ENCODE measurements around the gene LILRB2.
"Not testable (repeated sequence)": the region's sequence is repeated elsewhere in the genome, so short reads cannot be mapped to it uniquely, and the experiment has no call there.

The LILRB2 gene

DNA sequence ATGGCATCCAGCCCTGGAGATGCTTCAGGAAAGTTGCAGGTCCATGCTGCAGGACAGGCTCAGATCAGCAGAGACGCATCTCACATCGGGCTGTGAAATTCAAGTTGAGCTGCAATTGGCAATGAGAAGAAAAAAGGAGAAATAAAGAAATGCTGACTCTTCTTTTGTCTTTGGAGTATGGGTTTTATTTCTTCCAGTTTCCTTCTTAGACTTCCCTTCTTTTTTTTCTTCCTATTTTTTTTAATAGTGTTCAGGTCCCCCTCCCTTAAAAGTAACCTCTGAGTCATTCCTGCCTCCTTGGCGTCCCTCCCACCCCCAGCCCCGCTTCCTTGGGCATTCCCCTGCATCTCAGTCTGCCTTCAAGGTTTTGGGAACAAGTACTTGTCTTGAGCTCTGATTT lies 9.3 kb downstream of the LILRB2 start:
- H3K4me1 Mint-ChIP-seq (ENCODE audit: low read depth); H3K27ac Mint-ChIP-seq; H3K4me3 Mint-ChIP-seq; H3K36me3 Mint-ChIP-seq (ENCODE audit: low read depth); H3K9me3 Mint-ChIP-seq: not testable (repeated sequence)
- peaks cover 17% of the 10 kb centered on the region for H3K27me3 Mint-ChIP-seq (ENCODE audit: low read depth)

GRCh38 chr19:54271106-54271505 lies 9.8 kb downstream of the LILRB2 start:
- Mint-ChIP-seq H3K4me3 (no peak overlapping the region), H3K9me3 (no peaks in the 10 kb centered on the region), H3K4me1 (ENCODE audit: low read depth) (no peaks in the 10 kb centered on the region), H3K27ac (no peak overlapping the region), H3K36me3 (ENCODE audit: low read depth) (no peaks in the 10 kb centered on the region), H3K27me3 (ENCODE audit: low read depth) (peaks cover 17% of the 10 kb centered on the region)

- Mint-ChIP-seq H3K27me3 (ENCODE audit: low read depth) (peaks cover 20% of the 10 kb centered on the region), H3K4me1 (ENCODE audit: low read depth) (peaks cover 2% of the 10 kb centered on the region), H3K9me3 (no peaks in the 10 kb centered on the region), H3K4me3 (no peak overlapping the region), H3K27ac (no peak overlapping the region), H3K36me3 (ENCODE audit: low read depth) (no peaks in the 10 kb centered on the region)
Observed at GRCh38 chr19:54268936-54269335, 12.0 kb downstream of the LILRB2 start.

- peaks cover 16% of the 10 kb centered on the region for H3K27me3 Mint-ChIP-seq (ENCODE audit: low read depth)
- no peaks in the 10 kb centered on the region for H3K36me3 Mint-ChIP-seq (ENCODE audit: low read depth)
- H3K4me1 Mint-ChIP-seq (ENCODE audit: low read depth) = peaks cover 2% of the 10 kb centered on the region
- H3K4me3 Mint-ChIP-seq = no peak overlapping the region
- H3K27ac Mint-ChIP-seq = no peak overlapping the region
- H3K9me3 Mint-ChIP-seq = no peaks in the 10 kb centered on the region
Observed at GRCh38 chr19:54266133-54266532, 14.8 kb downstream of the LILRB2 start.

DNA sequence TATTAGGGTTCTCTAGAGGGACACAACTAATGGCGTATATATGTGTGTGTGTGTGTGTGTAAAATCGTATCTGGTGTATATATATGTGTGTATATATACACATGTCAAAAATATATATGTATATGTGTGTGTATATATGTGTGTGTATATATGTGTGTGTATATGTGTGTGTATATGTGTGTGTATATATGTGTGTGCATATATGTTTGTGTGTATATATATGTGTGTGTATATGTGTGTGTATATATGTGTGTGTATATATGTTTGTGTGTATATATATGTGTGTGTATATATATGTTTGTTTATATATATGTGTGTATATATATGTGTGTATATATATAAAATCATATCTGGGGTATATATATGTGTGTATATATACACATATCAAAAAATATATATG lies 18.4 kb downstream of the LILRB2 start:
- H3K27me3 Mint-ChIP-seq (ENCODE audit: low read depth) = peaks cover 7% of the 10 kb centered on the region
- no peak overlapping the region for H3K4me3 Mint-ChIP-seq
- H3K36me3 Mint-ChIP-seq (ENCODE audit: low read depth) = no peaks in the 10 kb centered on the region
- no peak overlapping the region for H3K27ac Mint-ChIP-seq
- no peaks in the 10 kb centered on the region for H3K9me3 Mint-ChIP-seq
- H3K4me1 Mint-ChIP-seq (ENCODE audit: low read depth) = peaks cover 2% of the 10 kb centered on the region

DNA sequence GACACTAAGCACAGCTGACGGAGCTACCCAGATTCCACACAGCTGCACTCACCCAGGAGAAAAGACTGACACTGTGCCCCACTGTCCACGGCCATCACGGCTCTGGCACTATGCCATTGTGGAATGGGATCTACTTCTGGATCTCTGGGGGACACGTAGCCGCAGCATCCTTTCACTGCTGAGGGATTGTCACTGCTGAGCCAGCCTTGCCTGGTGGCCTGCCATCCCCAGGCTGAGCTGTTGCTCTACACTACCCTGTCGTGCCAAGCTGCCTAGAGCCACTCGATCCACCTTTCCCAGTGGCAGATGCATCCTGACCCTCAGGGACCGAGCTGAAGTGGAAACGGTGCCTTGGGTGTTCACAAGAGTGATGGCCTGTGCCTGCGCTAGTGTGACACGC lies 18.8 kb downstream of the LILRB2 start:
- Mint-ChIP-seq H3K27me3 (ENCODE audit: low read depth) (peaks cover 7% of the 10 kb centered on the region), H3K4me1 (ENCODE audit: low read depth) (peaks cover 2% of the 10 kb centered on the region), H3K27ac (no peak overlapping the region), H3K36me3 (ENCODE audit: low read depth) (no peaks in the 10 kb centered on the region), H3K9me3 (no peaks in the 10 kb centered on the region), H3K4me3 (no peak overlapping the region)

- Mint-ChIP-seq H3K27me3 (ENCODE audit: low read depth) (no peaks in the 10 kb centered on the region), H3K9me3 (no peaks in the 10 kb centered on the region), H3K27ac (no peak within 1 kb of the TSS), H3K36me3 (ENCODE audit: low read depth) (no peaks in the 10 kb centered on the region), H3K4me3 (no peak within 1 kb of the TSS), H3K4me1 (ENCODE audit: low read depth) (no peaks in the 10 kb centered on the region)
Observed at GRCh38 chr19:54257116-54257480, 23.8 kb downstream of the LILRB2 start, which contains the start of gene LILRB5. LILRB5 (minus strand) TSS chr19:54257273; CDS start chr19:54257193, 80 bp downstream.

GRCh38 chr19:54256250-54257115 lies 24.4 kb downstream of the LILRB2 start:
- H3K9me3 Mint-ChIP-seq = no peaks in the 10 kb centered on the region
- H3K27me3 Mint-ChIP-seq (ENCODE audit: low read depth) = no peaks in the 10 kb centered on the region
- no peak overlapping the region for H3K27ac Mint-ChIP-seq
- H3K36me3 Mint-ChIP-seq (ENCODE audit: low read depth) = no peaks in the 10 kb centered on the region
- no peaks in the 10 kb centered on the region for H3K4me1 Mint-ChIP-seq (ENCODE audit: low read depth)
- H3K4me3 Mint-ChIP-seq = no peak overlapping the region

- Mint-ChIP-seq H3K27ac (no peak overlapping the region), H3K27me3 (ENCODE audit: low read depth) (peaks cover 2% of the 10 kb centered on the region), H3K9me3 (no peaks in the 10 kb centered on the region), H3K4me3 (no peak overlapping the region), H3K36me3 (ENCODE audit: low read depth) (no peaks in the 10 kb centered on the region), H3K4me1 (ENCODE audit: low read depth) (no peaks in the 10 kb centered on the region)
Observed at GRCh38 chr19:54255105-54255775, 25.7 kb downstream of the LILRB2 start.

DNA sequence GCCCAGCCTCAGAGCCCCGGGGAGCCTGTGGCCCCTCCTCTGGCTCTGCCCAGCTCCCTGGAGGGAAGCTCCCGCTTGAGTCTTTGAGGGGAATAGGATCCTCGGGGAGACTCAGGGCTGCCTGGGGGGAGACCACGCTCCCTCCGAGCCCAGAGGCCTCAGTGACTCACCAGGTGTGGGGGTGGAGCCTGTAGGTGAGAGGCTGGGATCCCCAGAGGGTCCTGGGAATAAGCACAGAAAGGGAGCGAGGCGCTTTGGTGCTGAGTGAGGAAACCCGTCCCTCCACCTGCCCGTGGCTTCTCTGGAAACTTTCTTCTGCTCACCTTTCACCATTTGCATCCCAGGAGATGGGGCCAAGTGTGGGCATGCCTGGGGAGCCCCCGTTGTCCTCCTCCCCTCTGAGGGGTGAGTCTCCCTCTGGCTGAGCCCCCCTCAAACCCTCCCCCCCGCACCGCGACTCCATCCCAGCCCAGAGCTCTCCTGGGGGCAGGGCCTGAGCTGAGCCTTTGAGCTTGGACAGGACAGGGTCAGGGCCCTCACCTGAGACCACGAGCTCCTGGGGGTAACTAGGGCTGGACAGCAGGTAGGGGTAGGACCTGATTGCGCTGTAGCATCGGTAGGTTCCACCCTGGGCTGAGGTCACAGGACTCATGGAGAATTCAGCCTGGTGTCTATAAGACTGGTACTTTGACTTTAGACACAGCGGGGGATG lies 26.6 kb downstream of the LILRB2 start:
- no peak overlapping the region for H3K4me3 Mint-ChIP-seq
- H3K4me1 Mint-ChIP-seq (ENCODE audit: low read depth) = no peaks in the 10 kb centered on the region
- H3K9me3 Mint-ChIP-seq = no peaks in the 10 kb centered on the region
- H3K27me3 Mint-ChIP-seq (ENCODE audit: low read depth) = peaks cover 5% of the 10 kb centered on the region
- H3K36me3 Mint-ChIP-seq (ENCODE audit: low read depth) = no peaks in the 10 kb centered on the region
- H3K27ac Mint-ChIP-seq = no peak overlapping the region

DNA sequence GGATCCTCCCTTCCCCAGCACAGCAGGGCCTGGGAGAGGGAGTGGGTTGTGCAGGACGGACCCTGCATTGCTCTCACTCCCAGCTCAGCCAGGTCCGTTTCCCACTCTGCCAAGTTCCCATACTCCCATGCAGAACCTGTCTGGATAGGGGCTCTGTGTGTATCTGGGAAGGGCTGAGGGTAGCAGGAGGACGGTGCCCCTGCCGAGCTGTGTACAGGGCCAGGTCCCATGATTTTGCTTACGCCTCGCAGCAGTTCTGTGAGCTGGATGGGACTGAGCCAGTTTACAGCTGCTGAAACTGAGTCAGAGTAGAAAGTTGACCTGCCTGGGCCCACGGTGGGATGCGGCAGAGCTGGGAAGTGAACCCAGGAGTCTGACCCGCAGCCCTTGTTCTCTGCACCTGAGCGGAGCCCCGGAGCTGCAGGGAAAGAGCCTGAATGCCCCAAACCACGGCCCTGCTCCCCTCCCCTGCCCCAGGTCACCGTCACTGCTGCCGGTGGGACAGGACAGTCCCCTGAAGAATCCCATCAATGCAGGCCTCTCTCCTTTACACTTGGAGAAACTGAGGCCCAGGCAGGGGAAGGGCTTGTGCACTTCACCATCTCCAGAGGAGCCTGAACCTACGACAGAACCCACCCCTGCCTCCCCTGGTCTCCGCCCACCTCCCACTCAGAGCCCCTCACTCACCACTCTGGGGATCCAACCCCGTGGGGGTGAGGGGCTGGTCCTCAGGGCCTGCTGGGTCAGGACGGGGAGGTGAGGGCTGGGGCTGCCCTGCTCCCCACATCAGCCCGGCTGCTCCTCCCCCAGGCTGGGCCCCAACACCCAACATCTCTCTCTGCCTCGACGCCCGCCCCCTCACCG lies 27.3 kb downstream of the LILRB2 start:
- Mint-ChIP-seq H3K27ac (no peak overlapping the region), H3K27me3 (ENCODE audit: low read depth) (peaks cover 5% of the 10 kb centered on the region), H3K4me3 (no peak overlapping the region), H3K9me3 (no peaks in the 10 kb centered on the region), H3K36me3 (ENCODE audit: low read depth) (no peaks in the 10 kb centered on the region), H3K4me1 (ENCODE audit: low read depth) (no peaks in the 10 kb centered on the region)

- H3K27ac Mint-ChIP-seq = no peak overlapping the region
- peaks cover 9% of the 10 kb centered on the region for H3K27me3 Mint-ChIP-seq (ENCODE audit: low read depth)
- H3K9me3 Mint-ChIP-seq = no peaks in the 10 kb centered on the region
- H3K36me3 Mint-ChIP-seq (ENCODE audit: low read depth) = no peaks in the 10 kb centered on the region
- peaks cover 6% of the 10 kb centered on the region for H3K4me1 Mint-ChIP-seq (ENCODE audit: low read depth)
- H3K4me3 Mint-ChIP-seq = no peak overlapping the region
Observed at GRCh38 chr19:54252845-54253244, 28.1 kb downstream of the LILRB2 start.

- Mint-ChIP-seq H3K27ac (no peak overlapping the region), H3K4me3 (no peak overlapping the region), H3K27me3 (ENCODE audit: low read depth) (peaks cover 9% of the 10 kb centered on the region), H3K9me3 (no peaks in the 10 kb centered on the region), H3K36me3 (ENCODE audit: low read depth) (no peaks in the 10 kb centered on the region), H3K4me1 (ENCODE audit: low read depth) (peaks cover 9% of the 10 kb centered on the region)
Observed at GRCh38 chr19:54252243-54252642, 28.7 kb downstream of the LILRB2 start.

GRCh38 chr19:54248016-54248601 lies 32.8 kb downstream of the LILRB2 start:
- Mint-ChIP-seq H3K4me1 (ENCODE audit: low read depth) (peaks cover 9% of the 10 kb centered on the region), H3K27me3 (ENCODE audit: low read depth) (peaks cover 12% of the 10 kb centered on the region), H3K4me3 (peak overlapping the region; percentile 47), H3K9me3 (no peaks in the 10 kb centered on the region), H3K36me3 (ENCODE audit: low read depth) (no peaks in the 10 kb centered on the region), H3K27ac (no peak overlapping the region)

Measured in T-helper 1 cell treated with Interleukin-12 subunit alpha and Interleukin-12 subunit beta and Interleukin-4 antibody, amounts not matched to agents 30 μg/mL and 1 μg/mL, for 36 hours (primary cell).